Neural cell (in vitro differentiated cells): ENCODE data around the gene MSMP.

ENCODE experiments used
- EZH2 ChIP-seq: fragments of 200-600, 300-800 bp; shearing (Covaris generic), sonication (generic); IDR thresholded peaks from 2 replicates; pipeline ENCODE4 v1.6.1; 2014; ENCODE audit warnings: antibody characterized with exemption, low read length, borderline replicate concordance, mild to moderate bottlenecking; ENCODE audit not compliant: insufficient read depth, poor library complexity, severe bottlenecking
- TF ChIP-seq, protein P1 (sequence below): fragments of 450-650 bp; IDR thresholded peaks from 2 replicates; pipeline ENCODE4 v1.5.1; 2014; ENCODE audit warnings: antibody characterized with exemption, mild to moderate bottlenecking, moderate library complexity; ENCODE audit not compliant: poor library complexity, severe bottlenecking

DNA sequence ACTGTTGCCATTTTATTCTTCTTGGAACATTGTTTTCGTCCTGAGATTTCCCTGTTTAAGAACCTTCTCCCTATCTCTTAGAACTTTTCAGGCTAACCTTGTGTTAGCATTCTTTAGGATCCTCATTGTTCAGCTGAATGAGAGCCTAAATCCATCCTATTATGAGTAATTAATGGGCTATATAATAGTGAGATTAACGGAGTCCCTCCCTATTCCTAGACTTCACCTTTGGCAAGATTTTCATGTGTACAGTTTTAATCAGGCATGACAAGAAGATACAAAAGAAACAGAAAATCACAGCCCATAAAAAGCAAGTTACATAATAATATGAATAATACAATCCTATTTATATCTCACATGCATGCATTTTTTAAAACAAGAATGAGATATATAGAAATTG, 9.1 kb upstream of the MSMP start:
- TF ChIP-seq EZH2, result no peak
- TF ChIP-seq, protein P1, sequence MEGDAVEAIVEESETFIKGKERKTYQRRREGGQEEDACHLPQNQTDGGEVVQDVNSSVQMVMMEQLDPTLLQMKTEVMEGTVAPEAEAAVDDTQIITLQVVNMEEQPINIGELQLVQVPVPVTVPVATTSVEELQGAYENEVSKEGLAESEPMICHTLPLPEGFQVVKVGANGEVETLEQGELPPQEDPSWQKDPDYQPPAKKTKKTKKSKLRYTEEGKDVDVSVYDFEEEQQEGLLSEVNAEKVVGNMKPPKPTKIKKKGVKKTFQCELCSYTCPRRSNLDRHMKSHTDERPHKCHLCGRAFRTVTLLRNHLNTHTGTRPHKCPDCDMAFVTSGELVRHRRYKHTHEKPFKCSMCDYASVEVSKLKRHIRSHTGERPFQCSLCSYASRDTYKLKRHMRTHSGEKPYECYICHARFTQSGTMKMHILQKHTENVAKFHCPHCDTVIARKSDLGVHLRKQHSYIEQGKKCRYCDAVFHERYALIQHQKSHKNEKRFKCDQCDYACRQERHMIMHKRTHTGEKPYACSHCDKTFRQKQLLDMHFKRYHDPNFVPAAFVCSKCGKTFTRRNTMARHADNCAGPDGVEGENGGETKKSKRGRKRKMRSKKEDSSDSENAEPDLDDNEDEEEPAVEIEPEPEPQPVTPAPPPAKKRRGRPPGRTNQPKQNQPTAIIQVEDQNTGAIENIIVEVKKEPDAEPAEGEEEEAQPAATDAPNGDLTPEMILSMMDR, result no peak
